CD4-positive, alpha-beta T cell treated with Interleukin-4 for 4 hours (primary cell): Measurements from ENCODE around the gene ATP2B3.

Source experiments
- DNase-seq: peaks from one replicate; pipeline ENCODE4 v3.0.0-alpha.2; 2020

The ATP2B3 gene

GRCh38 chrX:153623310-153624029 lies 106.0 kb downstream of the ATP2B3 start:
- no peak for DNase-seq

GRCh38 chrX:153624196-153625091 lies 107.0 kb downstream of the ATP2B3 start:
- no peak for DNase-seq

- DNase-seq, result no peak
Observed at GRCh38 chrX:153625271-153626024, 108.0 kb downstream of the ATP2B3 start.

GRCh38 chrX:153626025-153626633 lies 108.7 kb downstream of the ATP2B3 start:
- DNase-seq, result no peak

GRCh38 chrX:153626863-153627674 lies 109.6 kb downstream of the ATP2B3 start:
- no peak for DNase-seq

GRCh38 chrX:153627675-153628111 lies 110.3 kb downstream of the ATP2B3 start:
- DNase-seq, result no peak

GRCh38 chrX:153628129-153628528 lies 110.7 kb downstream of the ATP2B3 start:
- DNase-seq, result no peak

- no peak for DNase-seq
Observed at GRCh38 chrX:153628665-153629064, 111.2 kb downstream of the ATP2B3 start.

GRCh38 chrX:153631346-153631745 lies 113.9 kb downstream of the ATP2B3 start:
- no peak for DNase-seq

GRCh38 chrX:153631907-153632594 lies 114.6 kb downstream of the ATP2B3 start:
- no peak for DNase-seq
